22Rv1 (cell line): ENCODE measurements around the gene QKI.

Source experiments
- H3K27ac ChIP-seq: fragments of 450-650 bp; 2 replicates; pipeline ENCODE4 v1.5.1; 2017
- CTCF ChIP-seq: fragments of 450-650 bp; IDR thresholded peaks from 2 replicates; pipeline ENCODE4 v1.5.1; 2017; ENCODE audit warnings: mild to moderate bottlenecking
- ZFX ChIP-seq: fragments of 450-650 bp; IDR thresholded peaks from 2 replicates; pipeline ENCODE4 v1.6.1; 2017; ENCODE audit warnings: antibody characterized with exemption, borderline replicate concordance

QKI gene

GRCh38 chr6:163446549-163446948, 32.0 kb downstream of the QKI start:
- peak overlapping the region; percentile 24 for H3K27ac ChIP-seq

GRCh38 chr6:163449076-163449475, 34.6 kb downstream of the QKI start:
- TF ChIP-seq CTCF (no peak), ZFX (no peak)
- no peak overlapping the region for H3K27ac ChIP-seq

More at GRCh38 chr6:163446549-163446948, 32.0 kb downstream of the QKI start:
- no peak for TF ChIP-seq CTCF
- TF ChIP-seq ZFX, result no peak

- no peak for TF ChIP-seq ZFX
- TF ChIP-seq CTCF, result no peak
- no peak overlapping the region for H3K27ac ChIP-seq
Observed at GRCh38 chr6:163454425-163454824, 39.9 kb downstream of the QKI start.

- TF ChIP-seq ZFX (no peak), CTCF (no peak)
- no peak overlapping the region for H3K27ac ChIP-seq
Observed at GRCh38 chr6:163455552-163455951, 41.0 kb downstream of the QKI start.

GRCh38 chr6:163457637-163458561, 43.4 kb downstream of the QKI start:
- no peak for TF ChIP-seq ZFX
- TF ChIP-seq CTCF, result no peak
- no peak overlapping the region for H3K27ac ChIP-seq

- no peak overlapping the region for H3K27ac ChIP-seq
- TF ChIP-seq CTCF, result no peak
- TF ChIP-seq ZFX, result no peak
Observed at GRCh38 chr6:163459007-163459406, 44.5 kb downstream of the QKI start.

GRCh38 chr6:163459536-163459935, 45.0 kb downstream of the QKI start:
- H3K27ac ChIP-seq, result no peak overlapping the region
- TF ChIP-seq CTCF, result no peak
- TF ChIP-seq ZFX, result no peak
